ENCODE data around the gene APAF1.

DNA sequence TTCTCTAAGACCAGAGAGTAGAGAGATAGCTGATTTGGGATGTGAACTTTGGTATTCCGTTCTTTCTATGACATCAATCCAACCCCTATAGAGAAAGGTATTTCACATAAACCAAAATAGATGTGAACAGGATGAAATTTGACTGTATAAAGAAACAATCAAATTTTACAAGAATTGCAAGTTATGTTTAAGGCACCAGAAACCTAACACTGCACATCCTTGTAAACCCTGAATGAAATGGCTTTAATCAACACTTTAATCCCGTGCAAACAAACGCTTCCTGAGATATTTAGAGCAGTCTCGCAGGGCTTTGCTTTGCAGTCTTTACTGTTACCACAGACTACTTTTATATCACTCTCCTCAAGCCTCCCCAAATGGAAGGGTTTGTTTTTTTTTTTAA lies 125.1 kb downstream of the APAF1 start:
- TF ChIP-seq, protein P1, sequence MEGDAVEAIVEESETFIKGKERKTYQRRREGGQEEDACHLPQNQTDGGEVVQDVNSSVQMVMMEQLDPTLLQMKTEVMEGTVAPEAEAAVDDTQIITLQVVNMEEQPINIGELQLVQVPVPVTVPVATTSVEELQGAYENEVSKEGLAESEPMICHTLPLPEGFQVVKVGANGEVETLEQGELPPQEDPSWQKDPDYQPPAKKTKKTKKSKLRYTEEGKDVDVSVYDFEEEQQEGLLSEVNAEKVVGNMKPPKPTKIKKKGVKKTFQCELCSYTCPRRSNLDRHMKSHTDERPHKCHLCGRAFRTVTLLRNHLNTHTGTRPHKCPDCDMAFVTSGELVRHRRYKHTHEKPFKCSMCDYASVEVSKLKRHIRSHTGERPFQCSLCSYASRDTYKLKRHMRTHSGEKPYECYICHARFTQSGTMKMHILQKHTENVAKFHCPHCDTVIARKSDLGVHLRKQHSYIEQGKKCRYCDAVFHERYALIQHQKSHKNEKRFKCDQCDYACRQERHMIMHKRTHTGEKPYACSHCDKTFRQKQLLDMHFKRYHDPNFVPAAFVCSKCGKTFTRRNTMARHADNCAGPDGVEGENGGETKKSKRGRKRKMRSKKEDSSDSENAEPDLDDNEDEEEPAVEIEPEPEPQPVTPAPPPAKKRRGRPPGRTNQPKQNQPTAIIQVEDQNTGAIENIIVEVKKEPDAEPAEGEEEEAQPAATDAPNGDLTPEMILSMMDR (IDR thresholded peaks at IDR 0.05), result no peak
- no peak for TF ChIP-seq EZH2 (IDR thresholded peaks at IDR 0.05; ENCODE audit: borderline replicate concordance, insufficient read depth, low read depth, low read length, poor library complexity, severe bottlenecking)
